Activated gamma-delta T cell (primary cell): Measurements from ENCODE around the gene SLC28A3.
"Not testable (repeated sequence)": the region's sequence is repeated elsewhere in the genome, so short reads cannot be mapped to it uniquely, and the experiment has no call there.

Experiments used
- DNase-seq: peaks from one replicate; lab custom pipeline; 2025; lab: John Stamatoyannopoulos, UW
- total RNA-seq, 2 donors: gene quantifications; one replicate each; lab custom pipeline; 2026; lab: John Stamatoyannopoulos, UW

Gene SLC28A3
- total RNA-seq: 0 reads per million in 2 donors

GRCh38 chr9:84340535-84340934, at the start of gene SLC28A3:
TSS of gene SLC28A3 (minus strand) at chr9:84340758. CDS start at chr9:84340633, 125 bp downstream.
- no peak for DNase-seq

- not testable (repeated sequence) for DNase-seq
These were observed 49.7 kb upstream of the SLC28A3 start for GRCh38 chr9:84390254-84390653.

GRCh38 chr9:84387821-84388220, 47.3 kb upstream of the SLC28A3 start:
- no peak for DNase-seq

GRCh38 chr9:84386753-84387152, 46.2 kb upstream of the SLC28A3 start:
- DNase-seq: no peak

GRCh38 chr9:84385386-84386040, 45.0 kb upstream of the SLC28A3 start:
- DNase-seq: no peak

GRCh38 chr9:84384617-84385016, 44.1 kb upstream of the SLC28A3 start:
- no peak for DNase-seq

GRCh38 chr9:84383178-84383577, 42.6 kb upstream of the SLC28A3 start:
- DNase-seq: no peak

- no peak for DNase-seq
These were observed 42.2 kb upstream of the SLC28A3 start for GRCh38 chr9:84382720-84383119.

GRCh38 chr9:84381508-84381907, 41.0 kb upstream of the SLC28A3 start:
- DNase-seq: no peak

GRCh38 chr9:84379740-84380139, 39.2 kb upstream of the SLC28A3 start:
- no peak for DNase-seq

- no peak for DNase-seq
These were observed 35.4 kb upstream of the SLC28A3 start for GRCh38 chr9:84375954-84376353.

GRCh38 chr9:84374516-84374915, 34.0 kb upstream of the SLC28A3 start:
- DNase-seq: no peak

GRCh38 chr9:84374013-84374412, 33.5 kb upstream of the SLC28A3 start:
- DNase-seq: no peak

- DNase-seq: no peak
These were observed 31.2 kb upstream of the SLC28A3 start for GRCh38 chr9:84371737-84372136.

- DNase-seq: no peak
These were observed 28.0 kb upstream of the SLC28A3 start for GRCh38 chr9:84368601-84369000.

GRCh38 chr9:84367726-84368125, 27.2 kb upstream of the SLC28A3 start:
- not testable (repeated sequence) for DNase-seq

GRCh38 chr9:84366683-84367082, 26.1 kb upstream of the SLC28A3 start:
- no peak for DNase-seq

- not testable (repeated sequence) for DNase-seq
These were observed 24.4 kb upstream of the SLC28A3 start for GRCh38 chr9:84364894-84365490.

- DNase-seq: no peak
These were observed 21.1 kb upstream of the SLC28A3 start for GRCh38 chr9:84361645-84362044.

GRCh38 chr9:84357275-84357674, 16.7 kb upstream of the SLC28A3 start:
- DNase-seq: no peak

- no peak for DNase-seq
These were observed 13.5 kb upstream of the SLC28A3 start for GRCh38 chr9:84354035-84354434.

- no peak for DNase-seq
These were observed 9.1 kb upstream of the SLC28A3 start for GRCh38 chr9:84349671-84350070.

GRCh38 chr9:84343111-84343521, 2.6 kb upstream of the SLC28A3 start:
- DNase-seq: no peak

GRCh38 chr9:84339962-84340361, 596 bp downstream of the SLC28A3 start:
- DNase-seq: no peak
